HepG2 (cell line): ENCODE measurements around the gene C6orf62. TPM values are rescaled to one million over a fixed set of nuclear protein-coding genes. Genes with fewer than 3 reads are reported as not detected.

Source experiments
- ARNT2 ChIP-seq: sonication (generic); formaldehyde crosslinking; IDR thresholded peaks from 2 replicates; pipeline ENCODE4 v1.8.0; 2022; ENCODE audit warnings: mild to moderate bottlenecking, low read depth, missing genetic modification reagents, moderate library complexity
- CBX1 ChIP-seq: IDR thresholded peaks from one replicate; pipeline ENCODE4 v1.6.1; 2016; ENCODE audit warnings: antibody characterized with exemption, low read depth
- CSRNP1 ChIP-seq: sonication (generic); formaldehyde crosslinking; IDR thresholded peaks from 2 replicates; pipeline ENCODE4 v1.8.1; 2023; ENCODE audit warnings: mild to moderate bottlenecking, missing genetic modification reagents
- DNMT1 ChIP-seq: sonication (generic); formaldehyde crosslinking; IDR thresholded peaks from 2 replicates; pipeline ENCODE4 v1.5.1; 2020; ENCODE audit warnings: mild to moderate bottlenecking, missing genetic modification reagents
- E2F5 ChIP-seq: sonication (generic); formaldehyde crosslinking; conservative IDR thresholded peaks from 2 replicates; pipeline ENCODE4 v1.4.0; 2020; ENCODE audit warnings: missing genetic modification reagents
- GATAD1 ChIP-seq: IDR thresholded peaks from 2 replicates; pipeline ENCODE4 v1.6.1; 2016; ENCODE audit warnings: missing genetic modification reagents, missing compliant biosample characterization
- IRF9 ChIP-seq: sonication (generic); formaldehyde crosslinking; IDR thresholded peaks from 2 replicates; pipeline ENCODE4 v1.8.0; 2022; ENCODE audit warnings: missing genetic modification reagents, mild to moderate bottlenecking, borderline replicate concordance
- KAT7 ChIP-seq: IDR thresholded peaks from 2 replicates; pipeline ENCODE4 v1.6.1; 2018; ENCODE audit warnings: borderline replicate concordance, missing compliant biosample characterization
- KMT2B ChIP-seq: IDR thresholded peaks from 2 replicates; pipeline ENCODE4 v1.6.1; 2016; ENCODE audit warnings: missing genetic modification reagents, missing compliant biosample characterization
- LCORL ChIP-seq, 2 experiments: fragments of 450-650 bp in 1 of 2; sonication (generic) in 1 of 2; formaldehyde crosslinking in 1 of 2; IDR thresholded peaks; 2 replicates each; pipeline versions ENCODE4 v1.5.0 to v1.6.1; 2017 to 2020; ENCODE audit warnings: antibody characterized with exemption in 1 of 2, missing genetic modification reagents in 1 of 2
- RBAK ChIP-seq: sonication (generic); formaldehyde crosslinking; IDR thresholded peaks from 2 replicates; pipeline ENCODE4 v1.5.1; 2020; ENCODE audit warnings: mild to moderate bottlenecking, missing genetic modification reagents
- RXRA ChIP-seq: sonication (generic); formaldehyde crosslinking; IDR thresholded peaks from 2 replicates; pipeline ENCODE4 v1.5.1; 2020; ENCODE audit warnings: missing genetic modification reagents
- RXRB ChIP-seq: IDR thresholded peaks from 2 replicates; pipeline ENCODE4 v1.6.1; 2016; ENCODE audit warnings: borderline replicate concordance, missing genetic modification reagents, missing compliant biosample characterization
- SNAPC5 ChIP-seq: sonication (generic); formaldehyde crosslinking; IDR thresholded peaks from 2 replicates; pipeline ENCODE4 v1.8.1; 2023; ENCODE audit warnings: mild to moderate bottlenecking, missing genetic modification reagents, borderline replicate concordance
- STAG1 ChIP-seq: sonication (generic); formaldehyde crosslinking; IDR thresholded peaks from 2 replicates; pipeline ENCODE4 v1.4.0; 2020; ENCODE audit warnings: missing genetic modification reagents
- TCF7 ChIP-seq: sonication (generic); IDR thresholded peaks from 2 replicates; pipeline ENCODE4 v1.6.1; 2016; ENCODE audit warnings: antibody characterized with exemption, low read depth
- ZNF121 ChIP-seq: sonication (generic); formaldehyde crosslinking; IDR thresholded peaks from 2 replicates; pipeline ENCODE4 v1.5.0; 2020; ENCODE audit warnings: mild to moderate bottlenecking, missing genetic modification reagents
- ZNF609 ChIP-seq: sonication (generic); formaldehyde crosslinking; IDR thresholded peaks from 2 replicates; pipeline ENCODE4 v1.4.0; 2020; ENCODE audit warnings: mild to moderate bottlenecking, missing genetic modification reagents, borderline replicate concordance
- polyA plus RNA-seq, 8 experiments: library from polyadenylated mRNA; depleted of rRNA in 3 of 8; stranded (reverse) in 7 of 8; unstranded in 1 of 8; fragments of >200 nt; fragmentation: Illumina TruSeq in 4 of 8; extraction: Trizol in 4 of 8; gene quantifications; 2 replicates each; pipeline versions ENCODE4 v1.2.1 to v1.2.3, GENCODE V29; 2011 to 2016; ENCODE audit warnings: low read depth in 4 of 8, missing spikeins in 1 of 8, mixed read lengths in 1 of 8; ENCODE audit not compliant: insufficient read depth in 1 of 8
- total RNA-seq, 5 experiments: library from RNA; depleted of rRNA; stranded (reverse); fragments of >200 nt; fragmentation: Illumina TruSeq; extraction: Trizol; gene quantifications; 2 replicates each; pipeline ENCODE4 v1.2.3, GENCODE V29; 2016; ENCODE audit warnings: low read depth in 1 of 5

C6orf62 gene
- total and polyA plus RNA-seq, 2 of the 13 experiments (the other 11 are each of a cell fraction or from before 2014, with no cell fraction given) = 54.8 to 90.4 TPM

- TF ChIP-seq LCORL (IDR thresholded peaks at IDR 0.05) (no peak), LCORL (CRISPR knock-in tag; IDR thresholded peaks at IDR 0.05) (no peak; the same call in 1 of the 2 replicates), ZNF121 (peak; percentile 62; the same call in 1 of the 2 replicates), IRF9 (peak; percentile 92), RXRB (CRISPR knock-in tag) (peak; percentile 43), CBX1 (peak; percentile 80), KMT2B (CRISPR knock-in tag) (peak; percentile 77), GATAD1 (CRISPR knock-in tag) (peak; percentile 10), DNMT1 (no peak), ARNT2 (CRISPR knock-in tag) (peak; percentile 87), CSRNP1 (CRISPR knock-in tag) (peak; percentile 88; the same call in 1 of the 2 replicates), SNAPC5 (CRISPR knock-in tag) (peak; percentile 80), KAT7 (CRISPR knock-in tag) (peak; percentile 81), TCF7 (no peak), STAG1 (CRISPR knock-in tag) (0 out of 2 replicates have a peak, but pooled peaks have one; percentile 2), E2F5 (CRISPR knock-in tag) (peak; percentile 50), RBAK (CRISPR knock-in tag) (no peak), ZNF609 (CRISPR knock-in tag) (peak; percentile 59; the same call in 1 of the 2 replicates), RXRA (peak; percentile 85)
Observed at GRCh38 chr6:24721461-24722215, 2.7 kb upstream of the C6orf62 start (continued).
